SK-N-MC (cell line): Measurements from ENCODE around the gene NALCN.

Experiments used
- DNase-seq: peaks from one replicate; pipeline ENCODE4 v3.0.0-alpha.2; 2011; ENCODE audit warnings: low read depth, low spot score
- H3K27ac ChIP-seq: fragments of 200-600 bp; sonication (generic); 2 replicates; pipeline ENCODE4 v1.5.1; 2016; ENCODE audit warnings: mixed run types
- H3K36me3 ChIP-seq: fragments of 200-600 bp; sonication (generic); 2 replicates; pipeline ENCODE4 v1.6.1; 2017; ENCODE audit warnings: antibody characterized with exemption, low read length, mixed read lengths; ENCODE audit not compliant: insufficient read depth
- H3K4me3 ChIP-seq: fragments of 200-600 bp; sonication (generic); 2 replicates; pipeline ENCODE4 v1.5.1; 2016
- H3K9ac ChIP-seq: fragments of 200-600 bp; sonication (generic); 2 replicates; pipeline ENCODE4 v1.8.0; 2017; ENCODE audit warnings: mixed run types, mixed read lengths; ENCODE audit not compliant: insufficient read length
- H3K9me3 ChIP-seq: fragments of 200-600 bp; sonication (generic); 2 replicates; pipeline ENCODE4 v1.6.1; 2017; ENCODE audit warnings: low read depth, mild to moderate bottlenecking, antibody characterized with exemption, low read length, moderate library complexity, mixed read lengths
- EZH2 ChIP-seq: fragments of 200-600 bp; sonication (generic); IDR thresholded peaks from one replicate; pipeline ENCODE4 v1.6.1; 2017; ENCODE audit warnings: antibody characterized with exemption
- FOXP2 ChIP-seq: optimal IDR thresholded peaks from 2 replicates; pipeline ENCODE3; 2011; ENCODE audit warnings: mild to moderate bottlenecking, moderate library complexity; ENCODE audit not compliant: insufficient read depth; ENCODE audit errors: extremely low read length, control extremely low read depth
- POLR2AphosphoS5 ChIP-seq: IDR thresholded peaks from 2 replicates; pipeline ENCODE4 v1.6.1; 2012; ENCODE audit warnings: mild to moderate bottlenecking, low read depth, low read length, borderline replicate concordance

The NALCN gene

DNA sequence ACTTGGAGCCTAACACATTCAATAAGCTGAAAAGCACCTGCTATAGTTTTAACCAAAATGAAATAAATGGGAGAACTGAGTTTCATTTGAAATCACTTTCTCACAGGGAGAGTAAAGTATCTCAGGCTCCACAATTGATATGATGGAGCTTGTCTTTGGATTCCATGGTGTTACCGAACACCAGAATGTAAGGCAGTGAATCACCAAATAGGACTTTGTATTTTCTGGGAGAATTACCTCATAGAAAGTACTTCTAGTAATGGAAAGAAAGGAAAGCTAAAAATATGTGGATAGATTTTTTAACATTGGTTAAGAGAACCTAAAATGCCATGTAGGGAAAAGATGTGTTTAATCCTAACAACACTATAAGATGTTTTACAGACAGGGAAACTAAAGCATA, 123.6 kb downstream of the NALCN start:
- Histone ChIP-seq H3K36me3 (no peaks in the 10 kb centered on the region), H3K9ac (no peak overlapping the region), H3K9me3 (no peaks in the 10 kb centered on the region), H3K27ac (no peak overlapping the region), H3K4me3 (no peak overlapping the region)
- DNase-seq, result no peak
- no peak for TF ChIP-seq EZH2
- no peak for TF ChIP-seq FOXP2
- TF ChIP-seq POLR2AphosphoS5, result no peak

DNA sequence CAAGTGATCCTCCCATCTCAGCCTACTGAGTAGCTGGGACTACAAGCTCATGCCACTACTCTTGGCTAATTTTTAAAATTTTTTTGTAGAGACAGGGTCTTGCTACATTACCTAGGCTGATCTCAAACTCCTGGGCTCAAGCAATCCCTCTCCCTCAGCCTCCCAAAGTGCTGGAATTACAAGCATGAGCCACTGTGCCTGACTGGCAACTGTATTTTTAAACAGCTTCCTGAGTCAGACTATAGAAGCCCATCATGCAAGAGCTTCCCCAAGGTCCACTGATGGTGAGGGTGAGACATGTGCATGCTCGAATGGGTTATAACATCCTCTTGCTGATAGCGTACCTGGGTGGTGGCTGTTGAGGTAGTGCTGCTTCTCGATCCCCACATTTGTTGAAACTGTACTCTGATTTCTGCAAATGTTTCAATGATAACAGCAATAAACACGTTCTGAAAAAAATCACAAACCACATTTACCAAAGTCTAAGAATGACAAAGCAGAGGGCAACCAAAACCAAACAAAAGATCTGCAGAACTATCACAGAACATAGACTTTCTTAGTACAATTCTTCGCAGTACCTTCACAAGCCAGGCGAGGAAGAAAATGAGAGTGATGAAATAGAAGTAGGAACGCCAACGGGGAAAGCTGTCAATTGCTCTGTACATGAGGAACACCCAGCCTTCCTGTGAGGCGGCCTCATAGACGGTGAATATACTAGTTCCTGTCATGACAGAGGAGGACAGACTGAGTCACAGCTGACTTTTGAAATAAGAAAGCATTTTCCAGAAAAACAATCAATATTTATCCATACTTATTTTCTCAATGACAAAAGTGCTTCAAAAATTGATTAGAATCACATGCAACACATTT, 124.4 kb downstream of the NALCN start:
- TF ChIP-seq EZH2 (no peak), POLR2AphosphoS5 (no peak), FOXP2 (no peak)
- Histone ChIP-seq H3K27ac (no peak overlapping the region), H3K4me3 (no peak overlapping the region), H3K9ac (no peak overlapping the region), H3K9me3 (no peaks in the 10 kb centered on the region), H3K36me3 (no peaks in the 10 kb centered on the region)
- DNase-seq, result no peak

GRCh38 chr13:101291206-101291605, 125.1 kb downstream of the NALCN start:
- H3K36me3 ChIP-seq, result no peaks in the 10 kb centered on the region
- DNase-seq, result no peak
- no peak overlapping the region for H3K4me3 ChIP-seq
- H3K27ac ChIP-seq, result no peak overlapping the region
- no peaks in the 10 kb centered on the region for H3K9me3 ChIP-seq
- H3K9ac ChIP-seq, result no peak overlapping the region
- TF ChIP-seq EZH2 (no peak), POLR2AphosphoS5 (no peak), FOXP2 (no peak)

DNA sequence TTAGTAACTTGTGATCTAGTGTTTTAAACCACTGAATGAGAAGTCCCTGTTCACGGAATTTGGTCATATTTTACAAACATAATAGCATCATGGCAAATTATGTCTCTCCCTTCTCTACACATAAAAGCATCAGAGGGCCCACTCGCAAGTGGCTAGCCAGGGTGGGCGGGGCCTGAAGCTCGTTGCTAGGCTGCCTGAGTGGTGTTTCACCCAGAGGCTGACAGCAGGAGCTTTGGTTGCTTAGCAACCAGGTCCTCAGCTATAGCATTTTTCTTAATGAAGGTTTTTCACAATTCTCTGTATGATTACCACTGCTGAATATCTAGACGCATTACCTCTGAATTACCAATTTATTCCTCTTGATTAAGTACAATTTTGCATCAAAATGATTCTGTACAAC, 126.5 kb downstream of the NALCN start:
- H3K27ac ChIP-seq, result no peak overlapping the region
- no peak overlapping the region for H3K9ac ChIP-seq
- no peaks in the 10 kb centered on the region for H3K9me3 ChIP-seq
- no peak overlapping the region for H3K4me3 ChIP-seq
- TF ChIP-seq EZH2 (no peak), POLR2AphosphoS5 (no peak), FOXP2 (no peak)
- DNase-seq, result peak; percentile 16
- H3K36me3 ChIP-seq, result no peaks in the 10 kb centered on the region

- DNase-seq, result no peak
- Histone ChIP-seq H3K9me3 (no peaks in the 10 kb centered on the region), H3K36me3 (no peaks in the 10 kb centered on the region), H3K9ac (no peak overlapping the region), H3K4me3 (no peak overlapping the region), H3K27ac (no peak overlapping the region)
- TF ChIP-seq FOXP2 (no peak), POLR2AphosphoS5 (no peak), EZH2 (no peak)
Measured at GRCh38 chr13:101283782-101284181, 132.5 kb downstream of the NALCN start.

GRCh38 chr13:101272886-101273285, 143.4 kb downstream of the NALCN start:
- H3K9me3 ChIP-seq, result no peaks in the 10 kb centered on the region
- no peak overlapping the region for H3K9ac ChIP-seq
- H3K27ac ChIP-seq, result no peak overlapping the region
- no peak overlapping the region for H3K4me3 ChIP-seq
- TF ChIP-seq FOXP2 (no peak), POLR2AphosphoS5 (no peak), EZH2 (no peak)
- DNase-seq, result no peak
- H3K36me3 ChIP-seq, result no peaks in the 10 kb centered on the region

DNA sequence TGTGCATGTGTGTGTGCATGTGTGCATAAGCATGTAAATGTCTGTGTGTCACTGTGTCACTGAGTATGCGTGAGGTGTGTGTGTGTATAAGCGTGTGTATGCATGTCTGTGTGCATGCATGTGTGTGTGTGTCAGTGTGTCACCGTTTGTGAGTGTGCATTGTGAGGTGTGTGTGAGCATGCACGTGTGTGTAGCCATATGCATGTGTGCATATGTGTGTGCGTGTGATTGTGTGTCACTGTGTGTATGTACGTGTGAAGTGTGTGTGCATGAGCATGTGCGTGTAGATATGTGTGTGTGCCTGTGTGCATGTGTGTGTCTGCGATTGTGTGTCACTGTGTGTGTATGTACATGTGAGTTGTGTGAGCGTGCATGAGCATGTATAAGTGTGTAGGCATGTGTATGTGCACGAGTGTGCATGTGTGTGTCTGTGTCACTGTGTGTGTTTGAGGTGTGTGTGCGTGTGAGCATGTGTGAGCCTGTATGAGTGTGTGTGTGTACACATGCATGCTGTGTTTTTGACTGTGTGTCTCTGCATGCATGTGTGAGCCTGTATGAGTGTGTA, 144.5 kb downstream of the NALCN start:
- DNase-seq, result no peak
- no peak for TF ChIP-seq FOXP2
- no peak for TF ChIP-seq POLR2AphosphoS5
- TF ChIP-seq EZH2, result no peak

DNA sequence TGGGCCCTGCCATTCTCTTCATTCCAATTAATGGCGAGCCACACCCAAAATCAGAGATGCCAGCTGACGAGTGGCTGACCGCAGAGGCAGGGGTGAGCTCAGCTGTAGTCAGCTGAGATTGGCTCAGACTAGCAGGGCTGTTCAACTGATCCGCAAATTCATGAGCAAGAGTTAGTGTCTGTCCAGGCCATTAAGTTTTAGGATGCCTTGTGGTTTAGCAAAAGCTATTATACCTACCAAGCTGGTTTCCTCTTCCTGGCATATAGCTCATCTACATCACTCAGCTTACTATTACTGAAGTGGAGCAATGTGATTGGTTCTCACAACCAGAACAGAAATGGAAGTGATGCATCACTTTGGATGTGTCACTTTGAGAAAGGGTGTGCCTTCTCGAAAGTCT, 148.7 kb downstream of the NALCN start:
- H3K9ac ChIP-seq, result no peak overlapping the region
- no peaks in the 10 kb centered on the region for H3K9me3 ChIP-seq

More for the DNA sequence above, 144.5 kb downstream of the NALCN start:
- Histone ChIP-seq H3K9me3 (no peaks in the 10 kb centered on the region), H3K27ac (no peak overlapping the region), H3K9ac (no peak overlapping the region), H3K36me3 (no peaks in the 10 kb centered on the region), H3K4me3 (no peak overlapping the region)

DNA sequence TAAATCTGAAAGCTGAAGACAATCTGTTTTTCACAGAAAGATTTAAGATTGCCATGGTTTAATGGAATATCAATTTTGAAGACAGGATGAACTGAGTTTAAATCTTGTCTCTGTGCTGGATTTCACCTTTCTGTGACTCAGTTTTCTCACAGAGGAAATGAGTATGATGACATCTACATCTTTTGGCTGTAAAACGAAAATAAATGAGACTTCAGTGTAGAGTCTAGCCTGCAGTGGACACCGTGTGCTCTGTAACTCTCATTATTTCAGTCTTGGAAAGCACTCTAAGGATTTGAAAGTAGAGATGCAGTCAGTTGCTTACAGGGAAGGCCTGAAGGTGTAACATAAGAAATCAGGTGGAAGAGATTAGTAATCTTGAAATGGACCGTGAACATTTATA, 150.4 kb downstream of the NALCN start:
- Histone ChIP-seq H3K27ac (no peak overlapping the region), H3K36me3 (no peaks in the 10 kb centered on the region), H3K9ac (no peak overlapping the region), H3K9me3 (no peaks in the 10 kb centered on the region), H3K4me3 (no peak overlapping the region)
- no peak for DNase-seq
- TF ChIP-seq FOXP2, result no peak
- no peak for TF ChIP-seq POLR2AphosphoS5
- no peak for TF ChIP-seq EZH2

More for the DNA sequence above, 148.7 kb downstream of the NALCN start:
- TF ChIP-seq FOXP2 (no peak), POLR2AphosphoS5 (no peak), EZH2 (no peak)
- H3K36me3 ChIP-seq, result no peaks in the 10 kb centered on the region
- DNase-seq, result no peak
- no peak overlapping the region for H3K27ac ChIP-seq
- H3K4me3 ChIP-seq, result no peak overlapping the region
